WERI-Rb-1 (cell line): ENCODE data around the gene GNAQ.

ENCODE experiments used
- DNase-seq: peaks from one replicate; pipeline ENCODE4 v3.0.0-alpha.2; 2020
- H3K27ac ChIP-seq: fragments of 250-450 bp; sonication (Bioruptor Pico); 2 replicates; pipeline ENCODE4 v1.5.1; 2020; ENCODE audit warnings: mild to moderate bottlenecking, moderate library complexity
- H3K27me3 ChIP-seq: fragments of 250-450 bp; sonication (Bioruptor Pico); 2 replicates; pipeline ENCODE4 v1.5.1; 2021; ENCODE audit warnings: mild to moderate bottlenecking, low read depth, moderate library complexity; ENCODE audit not compliant: insufficient read depth, severe bottlenecking
- H3K36me3 ChIP-seq: fragments of 250-450 bp; sonication (Bioruptor Pico); 2 replicates; pipeline ENCODE4 v1.5.1; 2020; ENCODE audit warnings: mild to moderate bottlenecking, moderate library complexity
- H3K4me3 ChIP-seq: 2 replicates; pipeline ENCODE4 v1.5.1; 2011; ENCODE audit warnings: low read depth, mild to moderate bottlenecking, control low read depth, low read length
- H3K9me3 ChIP-seq: fragments of 250-450 bp; sonication (Bioruptor Pico); 2 replicates; pipeline ENCODE4 v1.5.1; 2021; ENCODE audit warnings: mild to moderate bottlenecking, moderate library complexity; ENCODE audit not compliant: severe bottlenecking
- TF ChIP-seq, protein P1 (sequence below): IDR thresholded peaks from 2 replicates; pipeline ENCODE4 v1.5.1; 2011; ENCODE audit warnings: low read depth, mild to moderate bottlenecking, control low read depth, inconsistent platforms, low read length

GNAQ gene

DNA sequence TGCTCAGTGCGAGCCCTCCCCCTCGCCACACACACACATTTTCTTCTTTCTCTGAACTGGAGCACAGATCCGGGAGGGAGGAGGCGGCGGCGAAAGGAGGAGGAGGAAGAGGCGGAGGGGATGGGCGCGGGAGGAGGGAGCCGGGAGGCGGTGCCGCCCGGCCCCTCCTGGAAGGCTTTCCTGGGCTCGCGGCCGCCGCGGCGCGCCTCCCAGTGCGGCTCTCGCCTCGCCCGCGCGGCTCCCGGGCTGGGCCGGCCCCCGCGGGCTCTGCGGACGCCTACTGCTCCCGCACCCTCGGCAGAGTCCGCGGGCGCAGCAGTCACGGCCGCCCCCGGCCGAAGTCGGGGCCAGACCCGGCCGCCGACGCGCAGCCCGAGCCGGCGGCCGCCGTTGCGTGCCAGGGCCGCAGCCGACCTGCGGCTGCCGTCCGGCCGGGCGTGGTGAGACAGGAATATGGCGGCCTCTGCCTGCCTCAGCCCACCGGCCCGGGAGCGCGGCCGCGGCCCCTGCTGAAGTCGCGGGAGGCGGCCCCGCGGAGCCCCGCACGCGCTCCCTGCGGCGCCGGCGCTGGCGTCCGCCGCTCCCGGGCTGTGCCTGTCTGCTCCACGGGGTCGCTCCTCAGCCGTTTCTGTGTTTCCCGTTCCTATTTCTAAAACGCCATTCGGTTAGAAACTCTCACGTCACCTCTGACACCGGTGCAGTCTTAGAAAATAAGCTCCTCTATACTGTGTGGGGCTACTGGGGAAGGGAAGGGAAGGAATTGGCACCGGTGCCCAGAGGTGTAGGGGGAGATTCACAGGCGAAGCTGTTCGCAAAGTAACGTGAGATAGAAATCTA, 500 bp upstream of the GNAQ start:
- H3K27ac ChIP-seq: peak overlapping the region; percentile 53
- no peaks in the 10 kb centered on the region for H3K9me3 ChIP-seq
- TF ChIP-seq, protein P1, sequence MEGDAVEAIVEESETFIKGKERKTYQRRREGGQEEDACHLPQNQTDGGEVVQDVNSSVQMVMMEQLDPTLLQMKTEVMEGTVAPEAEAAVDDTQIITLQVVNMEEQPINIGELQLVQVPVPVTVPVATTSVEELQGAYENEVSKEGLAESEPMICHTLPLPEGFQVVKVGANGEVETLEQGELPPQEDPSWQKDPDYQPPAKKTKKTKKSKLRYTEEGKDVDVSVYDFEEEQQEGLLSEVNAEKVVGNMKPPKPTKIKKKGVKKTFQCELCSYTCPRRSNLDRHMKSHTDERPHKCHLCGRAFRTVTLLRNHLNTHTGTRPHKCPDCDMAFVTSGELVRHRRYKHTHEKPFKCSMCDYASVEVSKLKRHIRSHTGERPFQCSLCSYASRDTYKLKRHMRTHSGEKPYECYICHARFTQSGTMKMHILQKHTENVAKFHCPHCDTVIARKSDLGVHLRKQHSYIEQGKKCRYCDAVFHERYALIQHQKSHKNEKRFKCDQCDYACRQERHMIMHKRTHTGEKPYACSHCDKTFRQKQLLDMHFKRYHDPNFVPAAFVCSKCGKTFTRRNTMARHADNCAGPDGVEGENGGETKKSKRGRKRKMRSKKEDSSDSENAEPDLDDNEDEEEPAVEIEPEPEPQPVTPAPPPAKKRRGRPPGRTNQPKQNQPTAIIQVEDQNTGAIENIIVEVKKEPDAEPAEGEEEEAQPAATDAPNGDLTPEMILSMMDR: no peak
- H3K4me3 ChIP-seq: peak overlapping the region; percentile 68
- no peaks in the 10 kb centered on the region for H3K36me3 ChIP-seq
- peak; percentile 91 for DNase-seq
- H3K27me3 ChIP-seq: no peaks in the 10 kb centered on the region

GRCh38 chr9:78030553-78031443, 813 bp downstream of the GNAQ start:
- H3K4me3 ChIP-seq: peak overlapping the region; percentile 62
- no peaks in the 10 kb centered on the region for H3K9me3 ChIP-seq
- TF ChIP-seq, protein P1: no peak
- DNase-seq: peak; percentile 69
- H3K27ac ChIP-seq: peak overlapping the region; percentile 47
- no peaks in the 10 kb centered on the region for H3K36me3 ChIP-seq
- H3K27me3 ChIP-seq: no peaks in the 10 kb centered on the region

DNA sequence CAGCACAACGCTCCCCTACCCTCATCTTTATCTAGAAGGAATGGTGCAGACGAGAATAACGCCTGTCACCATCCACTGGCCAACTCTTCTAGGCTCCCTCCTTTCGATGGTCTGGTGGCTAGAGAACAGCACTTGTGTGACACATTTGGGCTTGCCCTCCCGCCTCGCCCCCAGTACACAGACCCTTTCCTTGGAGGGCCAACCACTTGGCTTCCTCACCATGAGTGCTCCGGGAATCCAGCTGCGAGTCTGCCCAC, 1.4 kb downstream of the GNAQ start:
- Histone ChIP-seq H3K9me3 (no peaks in the 10 kb centered on the region), H3K27ac (no peak overlapping the region), H3K36me3 (no peaks in the 10 kb centered on the region), H3K27me3 (no peaks in the 10 kb centered on the region), H3K4me3 (peak overlapping the region; percentile 62)
- TF ChIP-seq, protein P1: no peak
- no peak for DNase-seq

DNA sequence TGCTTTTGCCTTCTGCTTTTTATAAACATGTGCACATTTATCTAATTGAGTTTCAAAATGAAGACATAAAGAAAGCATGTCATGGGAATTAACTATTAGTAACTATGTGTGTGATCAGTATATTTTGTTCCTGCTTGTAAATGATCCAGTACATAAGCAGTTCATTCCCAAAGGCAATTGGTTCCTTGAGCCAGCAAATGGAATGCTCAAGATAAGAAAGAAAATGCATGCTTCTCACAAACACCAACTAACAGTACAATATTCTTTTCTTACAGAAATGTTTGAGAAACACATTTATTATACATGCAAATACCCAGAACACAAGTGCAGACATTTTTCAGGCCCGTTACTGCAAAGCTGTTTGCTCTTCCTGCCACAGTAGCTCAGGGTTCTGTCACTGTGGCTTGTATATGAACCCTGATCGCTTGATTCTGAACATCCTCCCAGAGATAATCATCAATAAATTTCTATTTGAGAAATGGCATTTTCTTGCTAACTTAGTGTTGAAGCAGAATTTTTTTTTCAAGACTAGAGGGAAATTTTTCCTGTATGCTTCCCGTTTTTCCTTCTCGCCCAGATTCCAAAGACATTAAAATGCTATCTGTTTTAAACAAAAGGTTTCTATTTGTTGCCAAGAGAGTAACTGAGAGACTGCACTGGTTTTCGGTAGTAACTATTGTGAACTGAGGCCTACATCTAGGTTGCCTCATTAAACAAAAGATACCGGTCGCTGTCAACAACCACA, 1.9 kb downstream of the GNAQ start:
- Histone ChIP-seq H3K27ac (no peak overlapping the region), H3K4me3 (peak overlapping the region; percentile 62; the same call in 1 of the 2 replicates)

GRCh38 chr9:78028926-78029325, 2.7 kb downstream of the GNAQ start:
- Histone ChIP-seq H3K27ac (no peak overlapping the region), H3K27me3 (no peaks in the 10 kb centered on the region), H3K9me3 (no peaks in the 10 kb centered on the region), H3K4me3 (no peak overlapping the region), H3K36me3 (no peaks in the 10 kb centered on the region)
- TF ChIP-seq, protein P1: no peak
- no peak for DNase-seq

More for the DNA sequence above, 1.9 kb downstream of the GNAQ start:
- no peak for DNase-seq
- no peaks in the 10 kb centered on the region for H3K9me3 ChIP-seq
- H3K36me3 ChIP-seq: no peaks in the 10 kb centered on the region
- H3K27me3 ChIP-seq: no peaks in the 10 kb centered on the region
- TF ChIP-seq, protein P1: no peak
